ENCODE results near the gene TCF7L1.

TCF7L1 gene

DNA sequence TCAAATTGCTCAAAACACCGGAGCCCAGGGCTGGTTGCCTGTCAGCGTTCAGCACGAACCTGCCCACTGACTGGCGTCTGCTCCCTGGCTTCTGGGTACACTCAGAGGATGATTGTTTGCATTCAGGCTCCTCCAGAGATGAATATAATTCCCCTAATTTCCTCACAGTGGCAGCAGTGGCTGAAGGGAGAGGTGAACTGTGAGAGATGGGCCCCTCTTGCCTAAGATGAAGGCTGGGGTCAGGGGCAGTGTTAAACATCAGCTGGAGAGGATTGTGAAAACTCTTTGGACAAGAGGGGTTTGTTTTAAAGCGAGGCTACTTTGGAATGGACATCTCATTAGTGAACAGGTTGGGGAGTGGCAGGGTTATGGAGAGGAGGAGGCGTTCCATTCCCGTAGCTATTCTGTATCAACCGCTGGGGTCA lies 31.0 kb downstream of the TCF7L1 start:
- DNase-seq (ENCODE audit: low read depth) = no peak

- no peak for DNase-seq (ENCODE audit: low read depth)
Measured at GRCh38 chr2:85165088-85165690, 32.0 kb downstream of the TCF7L1 start.

- no peak for DNase-seq (ENCODE audit: low read depth)
Measured at GRCh38 chr2:85166021-85166420, 32.8 kb downstream of the TCF7L1 start.

- no peak for DNase-seq (ENCODE audit: low read depth)
Measured at GRCh38 chr2:85167479-85167878, 34.3 kb downstream of the TCF7L1 start.

- no peak for DNase-seq (ENCODE audit: low read depth)
Measured at GRCh38 chr2:85168942-85169341, 35.8 kb downstream of the TCF7L1 start.

DNA sequence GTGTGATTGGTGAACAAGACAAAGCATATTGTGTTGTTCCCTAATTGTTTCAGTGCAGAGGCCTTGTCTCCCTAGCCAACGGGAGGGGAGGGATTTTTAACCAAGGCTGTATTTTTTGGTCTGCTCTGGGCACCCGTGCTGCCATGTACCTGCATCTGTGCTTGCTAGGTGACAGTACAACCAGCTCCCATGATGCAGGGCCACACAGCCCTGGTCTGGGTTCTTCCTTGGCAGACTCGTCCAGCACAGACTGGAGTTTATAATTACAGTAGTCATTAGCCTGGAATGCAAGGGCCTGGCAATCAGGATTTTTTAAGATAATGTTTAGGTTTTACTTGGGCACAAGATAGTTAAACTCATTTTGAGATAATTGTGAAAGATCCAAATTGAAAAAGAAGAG lies 36.4 kb downstream of the TCF7L1 start:
- no peak for DNase-seq (ENCODE audit: low read depth)

DNA sequence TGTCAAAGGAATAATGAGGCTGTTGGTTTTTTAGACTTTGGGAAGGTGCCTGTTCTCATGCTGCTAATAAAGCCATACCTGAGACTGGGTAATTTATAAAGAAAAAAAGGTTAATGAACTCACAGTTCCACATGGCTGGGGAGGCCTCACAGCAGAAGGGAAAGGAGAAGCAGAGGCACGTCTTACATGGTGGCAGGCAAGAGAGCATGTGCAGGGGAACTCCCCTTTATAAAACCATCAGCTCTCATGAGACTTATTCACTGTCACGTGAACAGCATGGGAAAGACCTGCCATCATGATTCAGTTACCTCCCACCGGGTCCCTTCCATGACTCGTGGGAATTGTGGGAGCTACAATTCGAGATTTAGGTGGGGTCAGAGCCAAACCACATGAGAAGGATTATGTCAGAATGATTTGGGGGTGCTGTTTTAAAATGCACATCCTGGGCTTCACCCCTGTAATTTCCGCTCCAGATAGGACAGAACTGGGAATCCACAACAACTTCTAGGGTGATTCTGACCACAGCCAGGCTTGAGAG lies 37.8 kb downstream of the TCF7L1 start:
- no peak for DNase-seq (ENCODE audit: low read depth)

DNA sequence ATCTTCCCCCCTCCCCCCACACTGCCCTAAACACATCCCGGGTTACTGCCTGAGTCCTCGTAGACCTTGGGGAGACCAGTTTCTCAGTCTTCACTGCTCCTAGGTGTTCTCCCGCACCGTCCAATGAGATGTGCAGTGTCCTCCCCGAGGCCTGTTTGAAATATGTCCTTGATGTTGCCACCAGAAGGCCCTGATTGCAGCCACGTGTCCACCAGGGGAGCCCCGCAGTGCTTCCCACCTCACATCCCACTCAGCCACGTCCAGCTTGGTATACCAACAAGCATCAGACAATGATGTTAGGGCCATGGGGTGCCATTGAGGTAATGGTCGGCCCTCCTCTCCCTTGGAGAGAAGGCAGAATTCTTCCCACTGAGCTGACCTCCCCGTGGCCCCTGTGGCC lies 38.7 kb downstream of the TCF7L1 start:
- no peak for DNase-seq (ENCODE audit: low read depth)

- DNase-seq (ENCODE audit: low read depth) = no peak
Measured at GRCh38 chr2:85173909-85174308, 40.7 kb downstream of the TCF7L1 start.

DNA sequence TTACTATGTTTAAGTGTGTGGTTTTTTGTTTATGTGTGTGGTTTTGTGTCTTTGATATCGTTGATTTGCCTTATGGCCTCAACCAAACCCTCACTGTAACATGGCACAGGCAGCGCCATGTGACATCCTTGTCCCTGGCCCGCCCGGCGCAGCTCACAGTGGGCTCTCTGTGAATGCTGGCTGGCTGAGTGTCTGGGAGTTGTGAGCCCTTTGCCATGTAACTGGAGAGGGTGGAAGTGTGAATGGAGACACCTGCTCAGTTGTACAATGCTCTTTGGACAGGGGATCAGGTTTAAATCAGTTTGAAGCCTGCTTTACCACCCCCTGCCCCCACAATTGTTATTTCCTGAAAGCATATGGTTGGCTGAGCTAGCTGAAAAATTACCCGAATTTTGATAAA lies 41.8 kb downstream of the TCF7L1 start:
- DNase-seq (ENCODE audit: low read depth) = no peak

DNA sequence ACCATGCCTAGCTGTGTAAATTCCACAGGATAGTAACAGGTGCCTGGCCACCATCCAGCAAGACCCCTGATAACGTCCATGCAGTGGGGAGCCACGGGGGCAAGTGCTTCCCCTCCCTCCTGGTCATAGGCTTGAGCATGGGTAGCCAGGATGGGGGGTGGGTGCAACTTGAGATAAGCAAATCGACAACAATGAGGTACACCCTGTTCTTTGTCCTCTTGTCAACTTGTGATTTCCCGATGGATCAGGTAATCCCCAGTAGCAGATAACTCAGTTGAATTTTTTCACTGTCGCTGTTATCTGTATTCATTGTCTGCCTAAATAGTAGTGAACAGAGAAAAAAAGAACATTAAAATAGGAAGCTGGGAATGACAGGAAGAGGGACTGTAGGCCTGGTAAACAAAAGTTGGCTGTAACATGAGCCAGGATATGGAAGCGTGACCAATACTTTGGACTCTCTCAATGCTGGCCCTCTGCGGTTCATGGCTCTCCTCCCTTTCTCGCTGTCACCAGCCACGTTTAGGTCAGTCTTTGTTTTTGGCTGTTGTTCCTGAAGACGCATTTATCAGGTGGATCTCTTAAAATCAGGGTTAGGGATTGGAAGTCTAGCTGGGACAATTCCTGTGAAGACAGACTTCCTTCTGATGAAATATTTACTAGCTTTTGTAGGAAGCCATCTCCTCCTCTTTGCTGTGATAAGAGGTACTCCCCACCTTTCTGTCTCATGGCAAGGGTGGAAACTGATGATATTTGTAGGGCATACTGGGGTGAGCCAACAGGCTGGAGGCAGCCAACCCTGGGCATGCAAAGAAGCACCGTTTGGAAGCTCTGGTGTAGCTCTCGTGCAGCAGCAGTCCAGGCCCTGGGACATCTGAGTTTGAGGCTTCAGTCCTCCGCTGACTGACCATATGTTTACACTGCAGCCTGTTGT lies 42.4 kb downstream of the TCF7L1 start:
- no peak for DNase-seq (ENCODE audit: low read depth)

DNA sequence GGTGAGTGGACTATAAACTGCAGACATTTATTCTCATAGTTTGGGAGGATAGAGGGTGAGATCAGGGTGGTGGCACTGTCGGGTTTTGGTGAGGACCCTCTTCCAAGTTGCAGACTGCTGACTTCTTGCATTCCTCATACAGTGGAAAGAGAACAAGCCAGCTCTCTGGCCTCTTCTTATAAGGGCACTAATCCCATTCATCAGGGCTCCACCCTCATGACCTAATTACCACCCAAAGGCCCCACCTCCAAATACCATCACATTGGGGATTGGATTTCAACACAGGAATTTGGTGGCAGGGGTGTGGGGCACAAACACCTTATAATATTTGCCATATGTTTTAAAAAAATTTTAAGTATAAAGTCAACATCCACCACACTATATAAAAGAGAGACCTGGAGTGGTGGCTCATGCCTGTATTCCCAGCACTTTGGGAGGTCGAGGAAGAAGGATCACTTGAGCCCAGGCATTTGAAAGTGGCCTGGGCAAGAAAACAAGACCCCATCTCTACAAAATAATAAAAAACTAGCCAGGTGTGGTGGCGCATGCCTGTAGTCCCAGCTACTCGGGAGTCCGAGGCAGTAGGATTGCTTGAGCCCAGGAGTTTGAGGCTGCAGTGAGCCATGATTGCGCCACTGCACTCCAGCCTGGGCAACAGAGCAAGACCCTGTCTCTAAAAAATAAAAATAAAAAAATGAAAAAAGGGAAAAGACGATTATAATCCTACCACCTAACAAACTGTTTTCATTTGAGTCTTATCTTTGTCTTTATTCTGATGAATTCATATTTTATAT lies 44.0 kb downstream of the TCF7L1 start:
- no peak for DNase-seq (ENCODE audit: low read depth)

- DNase-seq (ENCODE audit: low read depth) = no peak
Measured at GRCh38 chr2:85178154-85178553, 45.0 kb downstream of the TCF7L1 start.

DNA sequence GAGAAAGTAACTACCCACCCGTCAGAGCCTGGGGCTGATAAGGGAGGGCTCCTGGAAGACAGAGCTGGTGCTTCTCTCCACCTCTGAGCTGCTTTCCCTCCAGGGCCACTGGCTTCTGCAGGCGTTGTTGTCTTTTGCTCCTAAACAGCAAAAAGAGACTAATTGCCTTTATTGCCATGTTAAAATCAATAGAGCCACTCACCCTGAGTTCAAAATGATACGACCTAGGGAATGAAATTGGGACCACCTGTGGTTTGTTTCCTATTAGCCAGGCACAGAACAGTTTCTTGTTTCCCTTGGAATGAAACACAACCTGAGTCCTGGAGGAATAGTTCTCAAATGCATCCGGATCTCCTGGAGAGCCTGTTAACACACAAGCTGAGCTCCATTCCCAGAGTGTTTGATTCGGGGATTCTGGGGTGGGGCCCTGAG lies 45.8 kb downstream of the TCF7L1 start:
- no peak for DNase-seq (ENCODE audit: low read depth)

GRCh38 chr2:85179541-85179940 lies 46.3 kb downstream of the TCF7L1 start:
- DNase-seq (ENCODE audit: low read depth) = no peak

DNA sequence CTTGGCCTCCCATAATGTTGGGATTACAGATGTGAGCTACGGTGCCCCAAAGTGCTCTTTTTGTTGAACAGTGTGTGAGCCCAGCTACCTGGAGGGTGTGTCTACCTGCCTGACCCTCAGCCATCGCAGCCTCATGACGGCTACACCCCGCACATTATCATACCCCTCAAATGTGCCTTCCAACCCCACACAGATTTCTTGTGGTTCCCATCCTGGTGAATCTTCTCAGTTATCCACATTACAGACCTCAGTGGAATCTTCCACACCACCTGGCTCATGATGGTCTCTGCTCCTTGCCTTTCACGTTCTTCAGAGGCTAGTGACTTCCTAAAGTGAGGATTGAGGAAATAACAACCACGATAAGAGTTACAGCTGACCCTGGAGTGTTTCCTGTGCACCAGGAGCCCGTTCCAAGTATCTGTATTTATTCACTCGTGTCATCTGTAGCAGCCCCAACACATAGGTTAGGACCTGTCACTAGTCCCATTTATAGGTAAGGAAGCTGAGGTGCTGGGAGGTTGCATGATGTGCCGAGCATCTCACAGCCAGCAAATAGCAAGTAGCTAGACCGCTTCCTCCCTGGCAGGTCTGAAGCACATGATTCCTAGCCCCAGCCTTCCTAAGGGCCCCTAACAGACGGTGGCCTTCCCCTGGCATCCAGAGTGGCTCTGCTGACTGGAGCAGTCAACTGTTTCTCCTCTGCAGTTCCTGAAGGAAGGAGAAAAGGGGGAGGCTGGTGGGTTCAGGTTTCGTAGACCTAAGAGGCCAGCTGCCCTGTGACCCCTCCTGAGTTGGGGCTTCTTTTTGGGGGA lies 47.3 kb downstream of the TCF7L1 start:
- no peak for DNase-seq (ENCODE audit: low read depth)

DNA sequence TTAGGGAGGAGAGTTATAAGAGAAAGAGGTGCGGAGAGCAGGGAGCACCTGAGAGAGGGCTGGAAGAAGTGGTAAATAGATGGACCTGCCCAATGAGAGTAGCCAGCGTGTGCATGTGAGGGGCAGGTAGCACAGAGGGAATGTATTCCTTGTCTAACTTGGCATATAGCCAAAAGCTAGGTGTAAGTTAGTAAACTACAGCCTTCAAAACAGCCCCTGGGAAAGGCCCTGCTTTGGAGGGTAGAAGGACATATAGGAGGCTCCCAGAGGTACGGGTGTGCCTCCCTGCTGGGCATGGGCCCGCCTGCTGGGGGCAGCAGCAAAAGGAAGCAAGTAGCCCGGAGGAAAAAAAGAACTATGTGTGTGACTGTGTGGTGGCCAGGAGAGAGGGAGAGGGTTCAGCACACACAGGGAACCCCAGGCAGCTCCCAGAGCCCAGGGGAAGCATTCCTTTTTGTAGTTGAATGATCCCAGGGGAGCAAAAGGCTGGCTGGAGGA lies 48.0 kb downstream of the TCF7L1 start:
- DNase-seq (ENCODE audit: low read depth) = no peak

DNA sequence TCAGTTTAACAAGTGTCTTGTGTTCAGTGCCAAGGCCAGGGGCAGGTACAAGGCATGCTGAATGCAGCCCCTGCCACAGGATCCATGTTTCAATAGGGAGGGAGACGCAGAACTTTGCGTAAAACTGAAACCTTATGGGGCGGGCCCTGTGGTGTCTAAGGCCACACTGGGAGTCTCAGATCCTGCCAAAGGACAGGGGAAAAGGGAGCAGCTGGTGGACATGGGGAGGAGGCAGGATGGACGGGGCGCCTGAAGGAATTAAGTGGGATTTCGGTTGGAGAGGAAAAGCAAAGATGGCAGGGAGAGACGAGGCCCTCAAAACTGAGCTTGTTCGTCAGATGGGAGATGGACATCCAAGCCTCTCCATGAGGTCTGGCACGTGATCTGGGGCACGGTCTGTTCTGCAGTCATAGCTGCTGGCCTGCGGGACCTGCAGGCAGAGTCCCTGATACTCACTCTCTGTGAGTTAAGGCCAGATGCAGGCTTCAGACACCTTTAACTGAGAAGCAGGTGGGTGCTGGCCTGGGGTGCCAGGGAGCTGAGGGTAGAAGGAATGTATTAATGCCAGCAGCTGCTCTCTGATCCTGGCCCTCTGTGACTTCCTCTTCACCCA lies 48.8 kb downstream of the TCF7L1 start:
- DNase-seq (ENCODE audit: low read depth) = no peak

- no peak for DNase-seq (ENCODE audit: low read depth)
Measured at GRCh38 chr2:85183076-85183475, 49.9 kb downstream of the TCF7L1 start.

GRCh38 chr2:85183479-85183878 lies 50.3 kb downstream of the TCF7L1 start:
- no peak for DNase-seq (ENCODE audit: low read depth)

DNA sequence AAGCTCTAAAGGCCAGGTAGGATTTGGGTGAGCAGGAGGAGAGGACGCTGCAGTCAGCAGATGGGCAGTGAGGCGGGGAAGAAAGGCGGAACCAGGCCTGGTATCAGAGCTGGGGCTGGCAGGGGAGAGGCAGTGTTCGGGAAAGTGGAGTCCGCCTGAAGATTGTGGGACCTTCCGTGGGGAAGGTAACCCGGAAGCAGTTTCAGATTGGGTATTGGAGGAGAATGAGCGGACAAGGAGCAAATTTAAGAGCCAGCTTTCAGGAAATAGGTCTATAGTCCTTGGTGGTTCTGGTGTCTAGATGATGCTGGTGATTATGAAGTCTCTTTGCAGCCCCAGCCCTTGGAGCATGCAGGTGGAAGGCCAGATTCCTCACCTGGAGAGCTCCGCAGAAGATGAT lies 51.0 kb downstream of the TCF7L1 start:
- no peak for DNase-seq (ENCODE audit: low read depth)
